Adrenal gland (tissue), 5 donors: Measurements from ENCODE around the gene RBM39.
"Not testable (repeated sequence)": the region's sequence is repeated elsewhere in the genome, so short reads cannot be mapped to it uniquely, and the experiment has no call there.

Experiments used
- POLR2A ChIP-seq, 2 donors: fragments of 450-650 bp; IDR thresholded peaks; one replicate each; pipeline ENCODE4 v1.6.1; 2017; ENCODE audit warnings: antibody characterized with exemption in 2 of 2, mild to moderate bottlenecking in 2 of 2, moderate library complexity in 1 of 2
- TF ChIP-seq, protein P1 (sequence below), 6 experiments: fragments of 450-650 bp in 4 of 6; fragments of 200-600 bp in 2 of 6; sonication (generic) in 1 of 6; IDR thresholded peaks; 1 replicate in 5 of 6; 2 replicates in 1 of 6; pipeline versions ENCODE4 v1.5.1 to v1.8.0; 2016 to 2021; ENCODE audit warnings: antibody characterized with exemption in 6 of 6, mild to moderate bottlenecking in 2 of 6, moderate library complexity in 1 of 6
- donor health status: DM: no; HTN: no; CAD: no.

GRCh38 chr20:35713120-35713519 is 28.9 kb downstream of the RBM39 start:
- not testable (repeated sequence) for TF ChIP-seq POLR2A (IDR thresholded peaks at IDR 0.05)
- TF ChIP-seq, protein P1, sequence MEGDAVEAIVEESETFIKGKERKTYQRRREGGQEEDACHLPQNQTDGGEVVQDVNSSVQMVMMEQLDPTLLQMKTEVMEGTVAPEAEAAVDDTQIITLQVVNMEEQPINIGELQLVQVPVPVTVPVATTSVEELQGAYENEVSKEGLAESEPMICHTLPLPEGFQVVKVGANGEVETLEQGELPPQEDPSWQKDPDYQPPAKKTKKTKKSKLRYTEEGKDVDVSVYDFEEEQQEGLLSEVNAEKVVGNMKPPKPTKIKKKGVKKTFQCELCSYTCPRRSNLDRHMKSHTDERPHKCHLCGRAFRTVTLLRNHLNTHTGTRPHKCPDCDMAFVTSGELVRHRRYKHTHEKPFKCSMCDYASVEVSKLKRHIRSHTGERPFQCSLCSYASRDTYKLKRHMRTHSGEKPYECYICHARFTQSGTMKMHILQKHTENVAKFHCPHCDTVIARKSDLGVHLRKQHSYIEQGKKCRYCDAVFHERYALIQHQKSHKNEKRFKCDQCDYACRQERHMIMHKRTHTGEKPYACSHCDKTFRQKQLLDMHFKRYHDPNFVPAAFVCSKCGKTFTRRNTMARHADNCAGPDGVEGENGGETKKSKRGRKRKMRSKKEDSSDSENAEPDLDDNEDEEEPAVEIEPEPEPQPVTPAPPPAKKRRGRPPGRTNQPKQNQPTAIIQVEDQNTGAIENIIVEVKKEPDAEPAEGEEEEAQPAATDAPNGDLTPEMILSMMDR (IDR thresholded peaks at IDR 0.05) = not testable (repeated sequence)
